ENCODE measurements around the gene DHX8.

Gene DHX8

DNA sequence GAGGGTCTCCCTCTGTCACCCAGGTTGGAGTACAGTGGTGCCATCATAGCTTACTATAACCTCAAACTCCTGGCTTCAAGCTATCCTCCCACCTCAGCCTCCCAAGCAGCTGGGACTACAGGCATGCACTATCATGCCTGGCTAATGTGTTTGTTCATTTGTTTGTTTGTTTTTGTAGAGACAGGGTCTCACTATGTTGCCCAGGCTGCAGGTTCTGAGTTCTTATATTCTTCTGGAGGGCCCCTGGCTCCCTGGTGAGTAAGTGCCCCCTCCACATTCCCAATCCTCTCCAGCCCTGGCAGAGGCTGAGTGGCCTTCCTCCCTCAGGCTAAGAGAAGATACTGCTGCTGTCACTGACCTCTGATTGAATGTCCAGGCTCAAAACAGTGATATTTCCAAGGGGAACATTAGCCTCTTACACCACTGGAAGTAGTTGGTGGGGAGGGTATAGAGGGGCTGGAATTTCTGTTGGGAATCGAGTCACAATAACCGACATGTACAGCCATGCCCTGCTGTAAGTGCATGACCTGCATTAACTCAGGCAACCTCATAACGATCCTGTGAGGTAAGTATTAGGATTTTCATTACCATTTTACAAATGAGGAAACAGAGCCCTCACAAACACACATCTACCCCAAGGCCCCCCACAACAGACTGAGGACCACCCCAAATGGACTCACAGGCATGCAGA is 65.1 kb downstream of the DHX8 start:
- Histone ChIP-seq H3K9me2 (replicated peaks; ENCODE audit: control insufficient read depth, low read length) (no peaks in the 10 kb centered on the region), H4K20me1 (ENCODE audit: control insufficient read depth, insufficient read depth, low read depth, low read length) (peaks cover 7% of the 10 kb centered on the region; the same call in 1 of the 2 replicates), H3K27me3 (ENCODE audit: control insufficient read depth, low read length) (peaks cover 47% of the 10 kb centered on the region), H3K27ac (ENCODE audit: low read depth, low read length) (no peak overlapping the region), H3K4me1 (ENCODE audit: control insufficient read depth, low read length) (peaks cover 21% of the 10 kb centered on the region), H3K4me3 (ENCODE audit: low read length) (no peak overlapping the region), H3K79me2 (ENCODE audit: control insufficient read depth, low read length) (no peaks in the 10 kb centered on the region), H3F3A (ENCODE audit: control insufficient read depth, insufficient read depth) (no peaks in the 10 kb centered on the region), H3K36me3 (ENCODE audit: control insufficient read depth, low read length) (no peaks in the 10 kb centered on the region), H3K9me3 (ENCODE audit: control insufficient read depth, insufficient read depth, low read length) (no peaks in the 10 kb centered on the region), H3K4me2 (ENCODE audit: low read length) (no peak overlapping the region)
- TF ChIP-seq, protein P1, sequence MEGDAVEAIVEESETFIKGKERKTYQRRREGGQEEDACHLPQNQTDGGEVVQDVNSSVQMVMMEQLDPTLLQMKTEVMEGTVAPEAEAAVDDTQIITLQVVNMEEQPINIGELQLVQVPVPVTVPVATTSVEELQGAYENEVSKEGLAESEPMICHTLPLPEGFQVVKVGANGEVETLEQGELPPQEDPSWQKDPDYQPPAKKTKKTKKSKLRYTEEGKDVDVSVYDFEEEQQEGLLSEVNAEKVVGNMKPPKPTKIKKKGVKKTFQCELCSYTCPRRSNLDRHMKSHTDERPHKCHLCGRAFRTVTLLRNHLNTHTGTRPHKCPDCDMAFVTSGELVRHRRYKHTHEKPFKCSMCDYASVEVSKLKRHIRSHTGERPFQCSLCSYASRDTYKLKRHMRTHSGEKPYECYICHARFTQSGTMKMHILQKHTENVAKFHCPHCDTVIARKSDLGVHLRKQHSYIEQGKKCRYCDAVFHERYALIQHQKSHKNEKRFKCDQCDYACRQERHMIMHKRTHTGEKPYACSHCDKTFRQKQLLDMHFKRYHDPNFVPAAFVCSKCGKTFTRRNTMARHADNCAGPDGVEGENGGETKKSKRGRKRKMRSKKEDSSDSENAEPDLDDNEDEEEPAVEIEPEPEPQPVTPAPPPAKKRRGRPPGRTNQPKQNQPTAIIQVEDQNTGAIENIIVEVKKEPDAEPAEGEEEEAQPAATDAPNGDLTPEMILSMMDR (IDR thresholded peaks at IDR 0.05; ENCODE audit: low read depth, low read length, poor library complexity, severe bottlenecking): no peak
- TF ChIP-seq EZH2phosphoT487 (IDR thresholded peaks at IDR 0.05; ENCODE audit: borderline replicate concordance, low read length): no peak

DNA sequence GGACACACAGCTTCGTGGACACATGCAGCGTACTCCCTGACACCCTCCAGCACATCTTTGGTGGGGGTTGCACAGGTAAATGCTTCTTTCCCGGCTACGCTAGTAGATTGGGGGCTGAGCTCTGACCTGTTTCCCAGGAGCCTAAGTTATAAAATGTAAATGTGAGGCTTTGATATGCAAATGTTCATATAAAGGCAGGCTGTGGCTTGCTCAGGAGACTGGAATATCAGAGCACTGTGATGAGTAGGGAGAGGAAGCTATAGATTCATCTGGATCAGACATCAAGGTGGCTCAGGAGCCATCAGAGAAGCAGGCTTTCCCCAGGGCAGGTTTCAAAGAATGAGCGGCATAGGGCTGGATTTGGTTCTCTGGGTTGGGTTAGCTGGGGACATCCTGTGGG is 65.7 kb downstream of the DHX8 start:
- Histone ChIP-seq H3K79me2 (ENCODE audit: control insufficient read depth, low read length) (no peaks in the 10 kb centered on the region), H3F3A (ENCODE audit: control insufficient read depth, insufficient read depth) (no peaks in the 10 kb centered on the region), H3K36me3 (ENCODE audit: control insufficient read depth, low read length) (no peaks in the 10 kb centered on the region), H3K4me2 (ENCODE audit: low read length) (no peak overlapping the region), H3K9me2 (replicated peaks; ENCODE audit: control insufficient read depth, low read length) (no peaks in the 10 kb centered on the region), H3K27ac (ENCODE audit: low read depth, low read length) (no peak overlapping the region), H3K9me3 (ENCODE audit: control insufficient read depth, insufficient read depth, low read length) (no peaks in the 10 kb centered on the region), H3K4me3 (ENCODE audit: low read length) (no peak overlapping the region), H3K27me3 (ENCODE audit: control insufficient read depth, low read length) (peaks cover 44% of the 10 kb centered on the region), H3K4me1 (ENCODE audit: control insufficient read depth, low read length) (peaks cover 21% of the 10 kb centered on the region), H4K20me1 (ENCODE audit: control insufficient read depth, insufficient read depth, low read depth, low read length) (peaks cover 7% of the 10 kb centered on the region; the same call in 1 of the 2 replicates)
- TF ChIP-seq, protein P1 (IDR thresholded peaks at IDR 0.05; ENCODE audit: low read depth, low read length, poor library complexity, severe bottlenecking): no peak

DNA sequence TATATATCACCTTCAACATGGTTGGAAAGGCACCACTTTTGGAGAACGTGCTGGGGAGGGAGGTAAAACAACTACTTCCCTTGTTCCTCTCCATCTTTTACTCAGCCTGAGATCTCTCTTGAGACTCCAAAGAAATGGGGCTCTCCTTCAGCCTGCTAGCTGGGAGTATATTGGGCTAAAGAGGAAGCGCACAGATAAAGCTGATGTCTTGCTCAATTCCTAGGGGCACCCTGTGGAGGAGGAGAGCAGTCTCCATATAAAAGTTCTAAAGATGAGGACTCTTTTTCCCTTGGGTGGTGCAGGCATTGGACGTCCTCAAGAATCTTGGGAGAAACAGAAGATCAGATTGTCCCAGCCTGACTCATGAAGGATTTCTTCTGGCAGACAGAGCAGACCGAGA is 67.0 kb downstream of the DHX8 start:
- Histone ChIP-seq H3K9me2 (replicated peaks; ENCODE audit: control insufficient read depth, low read length) (no peaks in the 10 kb centered on the region), H4K20me1 (ENCODE audit: control insufficient read depth, insufficient read depth, low read depth, low read length) (peaks cover 7% of the 10 kb centered on the region; the same call in 1 of the 2 replicates), H3K4me2 (ENCODE audit: low read length) (no peak overlapping the region), H3K9me3 (ENCODE audit: control insufficient read depth, insufficient read depth, low read length) (no peaks in the 10 kb centered on the region), H3F3A (ENCODE audit: control insufficient read depth, insufficient read depth) (no peaks in the 10 kb centered on the region), H3K27me3 (ENCODE audit: control insufficient read depth, low read length) (peaks cover 36% of the 10 kb centered on the region), H3K79me2 (ENCODE audit: control insufficient read depth, low read length) (no peaks in the 10 kb centered on the region), H3K4me1 (ENCODE audit: control insufficient read depth, low read length) (peaks cover 10% of the 10 kb centered on the region), H3K4me3 (ENCODE audit: low read length) (no peak overlapping the region), H3K27ac (ENCODE audit: low read depth, low read length) (no peak overlapping the region), H3K36me3 (ENCODE audit: control insufficient read depth, low read length) (no peaks in the 10 kb centered on the region)
- TF ChIP-seq, protein P1 (IDR thresholded peaks at IDR 0.05; ENCODE audit: low read depth, low read length, poor library complexity, severe bottlenecking): no peak
- no peak for TF ChIP-seq EZH2phosphoT487 (IDR thresholded peaks at IDR 0.05; ENCODE audit: borderline replicate concordance, low read length)
